K562 (cell line): ENCODE results near the gene SLC26A3. TPM values are rescaled to one million over a fixed set of nuclear protein-coding genes. Genes with fewer than 3 reads are reported as not detected.

Experiments
- ATAC-seq: fragments of 200-7000 bp; cut with Tn5 transposase; 3 replicates; pipeline ENCODE4 v1.9.1; 2020; ENCODE audit warnings: moderate library complexity
- BruUV-seq: library from RNA; stranded (reverse); fragments of 400-500 nt; replicated peaks from 2 replicates; lab custom pipeline; 2021; lab: Mats Ljungman, UMichigan
- CTCF ChIA-PET: fragments of 300-600 bp; formaldehyde crosslinking; extraction: SDS; loops from one replicate; lab custom pipeline; 2021; ENCODE audit warnings: low intra/inter-chr PET ratio; lab: Yijun Ruan, JAX
- POLR2A ChIA-PET: fragments of 300-600, 350-650 bp; sonication (Branson Sonifier 250); formaldehyde crosslinking; extraction: SDS; loops from one replicate; lab custom pipeline; 2021; ENCODE audit warnings: antibody characterized with exemption, inconsistent platforms; lab: Yijun Ruan, JAX
- DNase-seq, 4 experiments: peaks; one replicate each; pipeline versions ENCODE4 v3.0.0 to v3.0.0-alpha.2; 2011 to 2018; ENCODE audit warnings: low spot score in 3 of 4, mixed read lengths in 3 of 4; ENCODE audit errors: extremely low read depth in 1 of 4
- FAIRE-seq: peaks from 2 replicates; lab custom pipeline; 2011; peaks lifted over from hg19 to GRCh38; lab: Jason Lieb, UNC
- H2AFZ ChIP-seq: 2 replicates; pipeline ENCODE4 v1.6.0; 2011; ENCODE audit warnings: low read depth, low read length, control low read depth, inconsistent platforms
- H3K27ac ChIP-seq: fragments of 200-600 bp; 3 replicates; pipeline ENCODE4 v1.8.0; 2011; ENCODE audit warnings: low read depth, mild to moderate bottlenecking, control low read depth, inconsistent platforms, low read length, moderate library complexity, mixed read lengths; ENCODE audit errors: extremely low read depth
- H3K27me3 ChIP-seq, 2 experiments: fragments of 300-600 bp in 1 of 2; 2 replicates in 1 of 2; 3 replicates in 1 of 2; pipeline versions ENCODE4 v1.6.0 to v1.8.0; 2011; ENCODE audit warnings: inconsistent platforms in 2 of 2, low read length in 2 of 2, mild to moderate bottlenecking in 1 of 2, mixed read lengths in 1 of 2, moderate library complexity in 1 of 2; ENCODE audit not compliant: control insufficient read depth in 2 of 2, insufficient read depth in 2 of 2
- H3K36me3 ChIP-seq: fragments of 300-600 bp; 3 replicates; pipeline ENCODE4 v1.8.0; 2011; ENCODE audit warnings: mild to moderate bottlenecking, low read length, inconsistent platforms; ENCODE audit not compliant: control insufficient read depth, insufficient read depth
- H3K4me1 ChIP-seq, 2 experiments: fragments of 200-600 bp in 1 of 2; replicated peaks in 1 of 2; 2 replicates in 1 of 2; 3 replicates in 1 of 2; pipeline versions ENCODE4 v1.5.1 to v1.8.0; 2011; ENCODE audit warnings: inconsistent platforms in 2 of 2, low read length in 2 of 2, mild to moderate bottlenecking in 1 of 2, mixed read lengths in 1 of 2, moderate library complexity in 1 of 2; ENCODE audit not compliant: control insufficient read depth in 2 of 2, insufficient read depth in 2 of 2
- H3K4me2 ChIP-seq: 2 replicates; pipeline ENCODE4 v1.6.1; 2011; ENCODE audit warnings: low read length, control low read depth, inconsistent platforms, mixed read lengths; ENCODE audit not compliant: insufficient read depth
- H3K4me3 ChIP-seq: fragments of 200-600 bp; sonication (generic), shearing (Covaris generic); 2 replicates; pipeline ENCODE4 v1.5.1; 2016; ENCODE audit warnings: control low read depth, inconsistent platforms
- H3K79me2 ChIP-seq: fragments of 200-600 bp; 3 replicates; pipeline ENCODE4 v1.8.0; 2011; ENCODE audit warnings: low read length, inconsistent platforms; ENCODE audit not compliant: control insufficient read depth, insufficient read depth
- H3K9ac ChIP-seq, 2 experiments: 2 replicates each; pipeline versions ENCODE4 v1.6.0 to v1.6.1; 2011; ENCODE audit warnings: low read depth in 2 of 2, low read length in 2 of 2, control low read depth in 1 of 2, inconsistent platforms in 1 of 2, mild to moderate bottlenecking in 1 of 2, mixed read lengths in 1 of 2; ENCODE audit not compliant: insufficient read depth in 1 of 2
- H3K9me1 ChIP-seq: one replicate; pipeline ENCODE4 v1.6.0; 2011; ENCODE audit warnings: inconsistent platforms, mild to moderate bottlenecking, low read length, moderate library complexity; ENCODE audit not compliant: control insufficient read depth, insufficient read depth
- H3K9me3 ChIP-seq: replicated peaks from 2 replicates; pipeline ENCODE4 v1.5.1; 2011; ENCODE audit warnings: low read depth, low read length, inconsistent platforms; ENCODE audit not compliant: control insufficient read depth, insufficient read depth
- H4K20me1 ChIP-seq: replicated peaks from 2 replicates; pipeline ENCODE4 v1.6.1; 2011; ENCODE audit warnings: low read length, inconsistent platforms, mixed read lengths; ENCODE audit not compliant: control insufficient read depth, insufficient read depth
- CTCFL ChIP-seq: IDR thresholded peaks from 2 replicates; pipeline ENCODE4 v1.6.1; 2011; ENCODE audit warnings: borderline replicate concordance, low read depth, mild to moderate bottlenecking, moderate library complexity, low read length; ENCODE audit not compliant: insufficient read depth, poor library complexity, severe bottlenecking
- DACH1 ChIP-seq: fragments of 450-650 bp; IDR thresholded peaks from 2 replicates; pipeline ENCODE4 v1.6.1; 2018; ENCODE audit not compliant: partially characterized antibody
- E2F3 ChIP-seq: fragments of 250-450 bp; sonication (Bioruptor Pico); IDR thresholded peaks from 2 replicates; pipeline ENCODE4 v1.4.0; 2020; ENCODE audit warnings: mild to moderate bottlenecking
- EHMT2 ChIP-seq: fragments of 450-650 bp; IDR thresholded peaks from 2 replicates; pipeline ENCODE4 v1.6.1; 2018; ENCODE audit warnings: antibody characterized with exemption
- FOSL1 ChIP-seq: fragments of 200-800 bp; sonication (Bioruptor generic); conservative IDR thresholded peaks from 2 replicates; pipeline ENCODE4 v1.6.1; 2016; ENCODE audit warnings: missing genetic modification characterization, missing compliant biosample characterization
- GTF3C2 ChIP-seq: IDR thresholded peaks from 3 replicates; pipeline ENCODE4 v1.6.1; 2011; ENCODE audit warnings: borderline replicate concordance, mild to moderate bottlenecking, moderate library complexity; ENCODE audit not compliant: insufficient read length; ENCODE audit errors: extremely low read depth
- HIVEP1 ChIP-seq: fragments of 250-450 bp; sonication (Bioruptor Pico); IDR thresholded peaks from 2 replicates; pipeline ENCODE4 v1.4.0; 2020; ENCODE audit warnings: mild to moderate bottlenecking
- SPI1 ChIP-seq: IDR thresholded peaks from 2 replicates; pipeline ENCODE4 v1.6.1; 2011; ENCODE audit warnings: low read depth, low read length, control low read depth, borderline replicate concordance
- TEAD4 ChIP-seq, 2 experiments: sonication (generic) in 1 of 2; formaldehyde crosslinking in 1 of 2; IDR thresholded peaks; 2 replicates each; pipeline versions ENCODE4 v1.6.1 to v1.8.0; 2012 to 2022; ENCODE audit warnings: borderline replicate concordance in 1 of 2, inconsistent platforms in 1 of 2, low read length in 1 of 2, mild to moderate bottlenecking in 1 of 2, missing genetic modification reagents in 1 of 2
- U2AF2 ChIP-seq: fragments of 200-400 bp; formaldehyde crosslinking; optimal IDR thresholded peaks from 2 replicates; pipeline ENCODE3; 2017; ENCODE audit warnings: low read depth, mild to moderate bottlenecking, low read length
- WGBS: fragments of 100-300 bp; shearing (Covaris generic); methylation state at CpG from one replicate; pipeline ENCODE4 v1.1.6; 2016; ENCODE audit warnings: low coverage, mixed read lengths; ENCODE audit not compliant: insufficient coverage; ENCODE audit errors: missing lambda C conversion rate; 5-methylcytosine and 5-hydroxymethylcytosine counted together
- in situ Hi-C: fragments of 300-500 bp; cut with MboI; formaldehyde crosslinking; loops from 4 replicates; pipeline ENCODE4 v1.15.0; 2018; ENCODE audit warnings: inconsistent platforms, mixed read lengths
- intact Hi-C: fragments of 100-400 bp; cut with micrococcal nuclease; formaldehyde crosslinking; loops from 2 replicates; pipeline ENCODE4 v1.14.2; 2022
- polyA plus RNA-seq, 8 experiments: library from polyadenylated mRNA; depleted of rRNA in 4 of 8; stranded (reverse) in 5 of 8; unstranded in 3 of 8; fragments of >200 nt; fragmentation: Nextera tagmentation in 2 of 8; fragmentation: Illumina TruSeq in 1 of 8; extraction: Ambion mirVana in 2 of 8; extraction: Trizol in 1 of 8; gene quantifications; 2 replicates each; pipeline versions ENCODE4 v1.2.1 to v1.2.3, GENCODE V29; 2011 to 2014; ENCODE audit warnings: inconsistent platforms in 1 of 8, missing spikeins in 1 of 8
- total RNA-seq, 7 experiments: library from RNA; depleted of rRNA in 6 of 7; stranded (reverse); fragments of >200 nt in 6 of 7; fragmentation: Illumina TruSeq in 2 of 7; extraction: Trizol in 2 of 7; gene quantifications; 2 replicates each; pipeline versions ENCODE4 v1.2.1 to v1.2.3, GENCODE V29; 2011 to 2021; ENCODE audit warnings: low replicate concordance in 1 of 7
- TF ChIP-seq, protein P1 (sequence below), 3 experiments: fragments of 200-800 bp in 1 of 3; fragments of 250-450 bp in 1 of 3; fragments of 450-650 bp in 1 of 3; sonication (Bioruptor Pico) in 1 of 3; sonication (Bioruptor generic) in 1 of 3; formaldehyde crosslinking in 1 of 3; IDR thresholded peaks; 2 replicates each; pipeline versions ENCODE4 v1.6.1 to v1.8.0; 2016 to 2022; ENCODE audit warnings: mild to moderate bottlenecking in 2 of 3, missing genetic modification characterization in 2 of 3, missing compliant biosample characterization in 1 of 3, moderate library complexity in 1 of 3

SLC26A3 gene
- total and polyA plus RNA-seq, 9 of the 15 experiments (the other 6 are each of a cell fraction or from before 2014, with no cell fraction given) = 0.86 TPM; not detected in 8

DNA sequence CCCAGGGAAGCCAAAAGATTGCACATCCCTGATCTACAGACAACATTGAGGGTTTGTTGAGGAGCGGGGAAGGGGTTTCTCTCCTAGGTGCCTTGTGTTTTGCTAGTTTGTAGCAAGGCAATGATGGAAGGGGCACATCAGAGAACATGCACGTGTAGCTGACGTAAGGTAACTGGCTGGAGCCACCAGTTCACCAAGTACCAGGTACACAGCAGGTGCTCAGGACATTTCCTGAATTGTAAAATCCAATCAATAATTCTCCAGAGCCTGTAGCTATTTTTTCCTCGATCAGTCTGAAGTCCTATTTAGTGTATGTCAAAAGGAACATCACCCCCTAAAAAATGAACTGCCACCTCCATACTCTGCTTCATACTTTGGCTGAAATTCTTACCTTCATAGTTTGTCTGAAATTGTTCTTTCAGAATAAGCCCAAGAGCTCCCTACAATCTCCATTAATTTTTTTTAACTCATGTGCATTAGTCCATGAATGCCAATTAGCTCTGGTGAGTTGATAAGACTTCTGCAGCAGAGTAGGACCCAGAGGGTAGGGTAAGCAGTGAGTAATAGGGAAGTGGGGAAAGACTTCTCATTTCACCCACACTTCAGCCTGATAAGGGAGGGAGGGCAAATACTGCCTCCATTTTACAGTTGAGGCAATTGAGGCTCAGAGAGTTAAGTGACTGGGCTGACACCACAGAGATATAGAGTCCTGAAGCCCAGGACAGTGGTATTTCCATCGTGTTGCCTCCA lies 36.0 kb upstream of the SLC26A3 start:
- intact Hi-C loops = no loop called here
- CTCF ChIA-PET = interaction anchor here (0.7 kb wide), 1 partner anchor 472 kb away, joined by 3 read pairs; no protein-coding TSS in a partner anchor
- H3K27ac ChIP-seq = no peak overlapping the region
- DNase-seq (no peak), FAIRE-seq (no peak), ATAC-seq (no peak)
- H3K27me3 ChIP-seq = no peaks in the 10 kb centered on the region
- H3K4me2 ChIP-seq = no peak overlapping the region
- H4K20me1 ChIP-seq = 0 out of 2 replicates have a peak, but pooled peaks cover 5% of the 10 kb centered on the region
- no TSS peak for BruUV-seq
- H2AFZ ChIP-seq = 0 out of 2 replicates have a peak overlapping the region, but pooled peaks have one; percentile 4
- no peaks in the 10 kb centered on the region for H3K36me3 ChIP-seq
- H3K9ac ChIP-seq = no peak overlapping the region
- H3K9me1 ChIP-seq = no peaks in the 10 kb centered on the region
- peaks cover 18 to 29% of the 10 kb centered on the region in 2 experiments for H3K4me1 ChIP-seq
- H3K4me3 ChIP-seq = no peak overlapping the region
- POLR2A ChIA-PET = interaction anchor here (0.5 to 0.6 kb wide), 3 partner anchors 19 to 399 kb away, joined by 3 read pairs; no protein-coding TSS in a partner anchor
- no peaks in the 10 kb centered on the region for H3K79me2 ChIP-seq
- no peaks in the 10 kb centered on the region for H3K9me3 ChIP-seq
- in situ Hi-C loops = no loop called here
- 56% methylated on average over 5 of the region's 5 CpGs for WGBS
- TF ChIP-seq DACH1 = peak; percentile 29
- TF ChIP-seq SPI1 = peak; percentile 85
- TF ChIP-seq GTF3C2 = no peak
- no peak for TF ChIP-seq CTCFL
- peak; percentile 17; the same call in 1 of the 2 replicates for TF ChIP-seq TEAD4 (IDR thresholded peaks at IDR 0.05; ENCODE audit: low read length)
- TF ChIP-seq TEAD4 (CRISPR knock-in tag; IDR thresholded peaks at IDR 0.05; ENCODE audit: borderline replicate concordance) = no peak
- TF ChIP-seq U2AF2 = no peak
- TF ChIP-seq HIVEP1 = no peak
- no peak for TF ChIP-seq E2F3
- TF ChIP-seq EHMT2 = no peak
- peak; percentile 30; the same call in 1 of the 2 replicates for TF ChIP-seq FOSL1 (tag)
- TF ChIP-seq, protein P1, sequence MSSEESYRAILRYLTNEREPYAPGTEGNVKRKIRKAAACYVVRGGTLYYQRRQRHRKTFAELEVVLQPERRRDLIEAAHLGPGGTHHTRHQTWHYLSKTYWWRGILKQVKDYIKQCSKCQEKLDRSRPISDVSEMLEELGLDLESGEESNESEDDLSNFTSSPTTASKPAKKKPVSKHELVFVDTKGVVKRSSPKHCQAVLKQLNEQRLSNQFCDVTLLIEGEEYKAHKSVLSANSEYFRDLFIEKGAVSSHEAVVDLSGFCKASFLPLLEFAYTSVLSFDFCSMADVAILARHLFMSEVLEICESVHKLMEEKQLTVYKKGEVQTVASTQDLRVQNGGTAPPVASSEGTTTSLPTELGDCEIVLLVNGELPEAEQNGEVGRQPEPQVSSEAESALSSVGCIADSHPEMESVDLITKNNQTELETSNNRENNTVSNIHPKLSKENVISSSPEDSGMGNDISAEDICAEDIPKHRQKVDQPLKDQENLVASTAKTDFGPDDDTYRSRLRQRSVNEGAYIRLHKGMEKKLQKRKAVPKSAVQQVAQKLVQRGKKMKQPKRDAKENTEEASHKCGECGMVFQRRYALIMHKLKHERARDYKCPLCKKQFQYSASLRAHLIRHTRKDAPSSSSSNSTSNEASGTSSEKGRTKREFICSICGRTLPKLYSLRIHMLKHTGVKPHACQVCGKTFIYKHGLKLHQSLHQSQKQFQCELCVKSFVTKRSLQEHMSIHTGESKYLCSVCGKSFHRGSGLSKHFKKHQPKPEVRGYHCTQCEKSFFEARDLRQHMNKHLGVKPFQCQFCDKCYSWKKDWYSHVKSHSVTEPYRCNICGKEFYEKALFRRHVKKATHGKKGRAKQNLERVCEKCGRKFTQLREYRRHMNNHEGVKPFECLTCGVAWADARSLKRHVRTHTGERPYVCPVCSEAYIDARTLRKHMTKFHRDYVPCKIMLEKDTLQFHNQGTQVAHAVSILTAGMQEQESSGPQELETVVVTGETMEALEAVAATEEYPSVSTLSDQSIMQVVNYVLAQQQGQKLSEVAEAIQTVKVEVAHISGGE (CRISPR knock-in tag; IDR thresholded peaks at IDR 0.05) = no peak
